Cerebellar nuclear complex (tissue), 1 donor: ENCODE data around the gene ZDHHC7.

Experiments used
- DNase-seq, 2 experiments: peaks; one replicate each; lab custom pipeline; 2025; lab: John Stamatoyannopoulos, UW

The ZDHHC7 gene

GRCh38 chr16:84993926-84994325 lies 17.4 kb downstream of the ZDHHC7 start:
- no peak for DNase-seq

- DNase-seq = no peak
These were observed 18.6 kb downstream of the ZDHHC7 start for GRCh38 chr16:84992717-84993075.

GRCh38 chr16:84990782-84991181 lies 20.6 kb downstream of the ZDHHC7 start:
- DNase-seq = no peak

GRCh38 chr16:84989749-84990620 lies 21.4 kb downstream of the ZDHHC7 start:
- no peak for DNase-seq

DNA sequence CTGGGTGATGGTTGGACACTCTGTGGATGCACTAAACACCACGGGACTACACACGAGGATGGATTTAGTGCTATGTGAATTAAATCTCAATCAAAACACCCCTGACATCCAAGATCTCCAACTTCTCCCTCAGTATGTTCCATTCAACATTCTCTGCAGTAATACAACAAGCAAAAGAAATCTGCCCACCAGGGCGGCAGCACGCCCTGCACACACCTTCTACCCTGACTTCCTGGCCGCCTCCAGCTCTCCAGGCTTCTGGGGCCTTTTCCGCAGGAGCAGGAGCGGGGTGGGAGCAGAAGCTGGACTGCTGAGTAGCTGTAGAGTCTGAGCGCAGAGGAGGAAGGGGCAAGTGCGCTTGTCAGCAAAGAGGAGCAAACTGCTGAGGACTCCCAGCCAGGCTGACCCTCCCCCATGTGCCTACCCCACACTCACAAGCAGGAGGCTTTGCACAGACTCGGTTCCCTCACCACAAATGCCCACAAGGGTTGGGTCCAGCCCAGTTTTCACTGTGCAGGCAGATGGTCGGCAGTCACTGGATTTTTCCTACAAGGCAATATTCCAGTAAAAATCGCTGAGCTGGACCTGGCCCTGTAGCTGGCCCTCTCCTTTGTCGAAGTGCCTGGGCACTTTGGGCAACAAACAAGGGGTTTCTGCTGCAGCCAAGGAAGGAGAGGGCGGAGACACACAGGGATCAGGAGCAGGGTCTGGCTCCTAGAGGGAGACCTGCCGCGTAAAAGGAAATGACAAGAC lies 22.8 kb downstream of the ZDHHC7 start:
- peak; percentile 80 to 95 for DNase-seq

DNA sequence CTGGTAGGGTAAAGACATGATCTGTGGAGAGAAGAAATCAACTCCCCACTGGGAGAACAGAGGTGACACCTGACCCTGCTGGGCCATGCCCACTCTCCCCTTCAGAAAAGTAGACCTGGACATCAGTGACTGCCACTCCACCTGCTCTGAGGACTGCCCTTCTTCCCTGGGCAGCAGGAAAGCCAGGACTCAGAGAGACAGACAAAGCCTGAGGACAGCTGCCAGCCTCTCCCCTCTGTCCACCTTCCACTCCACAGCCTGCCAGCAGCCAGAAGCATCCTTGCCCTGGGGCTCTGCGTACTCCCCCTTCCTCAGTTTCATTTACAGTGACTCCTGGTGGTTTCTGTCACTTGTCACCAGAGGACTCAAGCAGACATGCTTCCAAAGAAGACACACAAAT lies 24.5 kb downstream of the ZDHHC7 start:
- DNase-seq = no peak

DNA sequence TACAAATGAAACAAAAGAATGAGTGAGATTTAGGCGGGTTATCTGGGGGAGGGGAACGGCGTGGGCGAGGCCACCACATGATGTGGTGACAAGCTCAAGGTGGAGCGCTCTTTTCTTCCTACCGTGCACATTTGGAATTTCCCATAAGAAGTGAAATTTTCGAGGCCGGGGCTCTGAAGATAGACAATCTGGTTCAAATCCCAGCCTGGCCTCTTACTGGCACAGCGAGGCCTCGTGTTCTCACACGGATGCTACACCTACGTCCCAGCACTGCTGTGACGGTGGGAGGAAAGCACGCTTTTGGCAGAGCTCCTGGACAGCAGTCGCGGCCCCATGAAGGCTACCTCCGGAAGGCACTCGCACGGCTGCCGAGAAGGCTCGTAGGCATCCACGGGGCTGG lies 25.2 kb downstream of the ZDHHC7 start:
- no peak for DNase-seq

DNA sequence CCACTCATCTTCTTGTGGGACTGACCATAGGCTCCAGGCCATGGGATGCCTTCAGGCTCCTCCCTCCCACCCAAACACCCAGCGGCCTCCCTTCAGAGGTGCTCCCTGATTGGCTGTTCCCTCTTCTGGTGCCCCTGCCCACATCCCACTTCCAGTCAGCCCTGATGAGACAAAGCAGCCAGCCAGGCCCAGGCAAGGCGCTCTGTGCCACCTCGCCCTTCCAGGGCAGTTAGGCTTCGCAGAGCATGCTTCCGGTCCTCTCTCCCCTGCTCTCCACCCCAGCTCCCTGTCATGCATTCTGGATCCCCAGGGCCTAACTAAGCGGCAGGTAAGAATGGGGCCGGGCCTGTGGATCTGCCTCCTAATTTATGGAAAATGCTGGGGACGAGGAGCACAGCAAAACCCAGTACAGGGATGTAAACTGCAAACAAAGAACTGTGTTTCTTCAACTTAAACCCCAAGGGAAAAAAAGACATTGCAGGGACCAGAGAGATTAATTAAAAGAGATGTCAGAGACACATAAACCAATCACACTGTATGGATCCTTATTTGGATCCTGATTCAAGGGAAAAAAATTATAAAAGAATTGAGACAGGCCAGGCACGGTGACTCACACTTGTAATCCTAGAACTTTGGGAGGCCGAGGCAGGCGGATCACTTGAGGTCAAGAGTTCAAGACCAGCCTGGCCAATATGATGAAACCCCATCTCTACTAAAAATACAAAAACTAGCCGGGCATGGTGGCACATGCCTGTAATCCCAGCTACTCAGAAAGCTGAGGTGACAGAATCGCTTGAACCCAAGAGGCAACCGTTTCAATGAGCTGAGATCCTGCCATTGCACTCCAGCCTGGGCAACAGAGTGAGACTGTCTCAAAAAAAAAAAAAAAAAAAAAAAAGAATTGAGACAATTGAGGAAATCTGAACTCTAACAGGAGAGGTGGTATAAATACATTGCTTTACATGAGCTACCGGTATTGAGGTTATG lies 26.0 kb downstream of the ZDHHC7 start:
- no peak for DNase-seq

GRCh38 chr16:84982434-84982833 lies 28.9 kb downstream of the ZDHHC7 start:
- peak in 1 of 2 experiments; percentile 46 for DNase-seq

DNA sequence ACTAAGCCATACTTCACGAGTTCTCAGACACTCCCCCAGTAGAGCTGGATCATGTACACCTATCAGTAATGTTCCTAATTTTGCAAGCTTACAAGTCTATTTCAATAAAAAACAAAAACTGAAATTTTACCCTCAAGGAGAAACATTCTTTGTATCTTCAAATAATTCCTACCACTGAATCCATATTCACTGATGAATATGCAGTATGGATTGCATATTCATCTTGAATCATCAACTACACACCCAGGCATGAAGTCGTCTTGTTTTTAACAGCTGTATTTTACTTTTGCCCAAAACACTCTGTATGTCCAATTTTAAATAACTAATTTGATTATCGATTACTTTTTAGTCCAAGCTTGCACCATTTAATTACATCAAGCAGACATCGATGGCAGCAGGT lies 31.8 kb downstream of the ZDHHC7 start:
- no peak for DNase-seq

- DNase-seq = no peak
These were observed 34.5 kb downstream of the ZDHHC7 start for GRCh38 chr16:84976644-84977400.

DNA sequence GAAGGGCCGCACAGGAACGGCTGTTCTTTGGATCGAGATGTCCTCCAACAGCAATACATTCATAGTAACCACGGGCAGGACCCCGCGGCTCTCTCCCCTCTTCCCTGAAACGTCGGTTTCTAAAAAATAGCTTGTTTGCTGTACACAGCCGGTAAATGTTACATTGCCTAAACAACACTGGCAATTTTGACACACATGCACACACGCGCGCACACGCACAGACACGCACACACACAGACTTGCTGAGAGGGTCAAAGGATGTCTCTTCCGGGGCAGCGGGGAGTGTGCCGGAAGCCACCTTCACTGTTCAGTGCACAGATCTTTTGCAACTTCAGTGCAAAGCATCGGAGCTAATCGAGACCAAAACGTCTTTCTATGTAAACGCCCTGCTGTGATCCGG lies 35.8 kb downstream of the ZDHHC7 start:
- no peak for DNase-seq

DNA sequence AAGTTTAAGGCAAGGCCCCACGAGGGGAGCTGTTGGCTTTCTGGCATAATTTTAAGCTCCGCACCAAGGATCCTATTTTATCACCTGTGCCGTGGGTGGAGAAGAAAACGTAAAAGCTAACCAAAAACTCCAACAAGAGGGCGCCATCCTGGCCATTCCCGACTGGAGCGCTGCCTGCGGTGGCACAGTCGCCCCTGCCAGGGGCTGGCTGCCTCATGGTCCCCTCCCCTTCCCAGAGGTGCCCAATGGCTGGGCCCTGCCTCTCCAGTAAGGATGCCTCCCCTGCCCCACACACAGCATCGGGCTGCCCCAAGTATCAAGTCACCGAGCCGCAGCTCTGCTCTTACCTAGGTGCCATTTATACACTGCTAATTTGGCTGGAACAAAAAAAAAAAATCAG lies 36.3 kb downstream of the ZDHHC7 start:
- no peak for DNase-seq

- peak in 1 of 2 experiments; percentile 48 for DNase-seq
These were observed 37.4 kb downstream of the ZDHHC7 start for GRCh38 chr16:84973776-84974523.

DNA sequence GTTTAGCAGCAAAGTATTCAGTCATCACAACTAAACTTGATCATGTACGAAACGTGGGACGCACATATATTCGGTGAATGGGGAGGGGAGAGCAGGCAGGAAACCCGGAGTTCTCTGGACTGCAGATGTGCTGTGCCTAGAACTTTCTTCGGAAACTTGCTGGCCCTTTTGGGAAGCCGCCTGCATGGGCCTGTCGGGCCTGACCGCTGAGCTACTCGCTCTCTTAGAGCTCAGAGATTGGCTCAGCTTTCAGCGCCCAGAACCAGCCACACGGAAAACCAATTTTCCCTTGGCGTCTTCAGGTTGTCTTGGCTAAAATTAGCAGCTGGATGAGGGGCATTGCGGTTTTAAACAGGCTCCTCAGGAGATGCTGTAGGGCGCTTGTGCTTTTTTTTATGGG lies 38.1 kb downstream of the ZDHHC7 start:
- DNase-seq = no peak

DNA sequence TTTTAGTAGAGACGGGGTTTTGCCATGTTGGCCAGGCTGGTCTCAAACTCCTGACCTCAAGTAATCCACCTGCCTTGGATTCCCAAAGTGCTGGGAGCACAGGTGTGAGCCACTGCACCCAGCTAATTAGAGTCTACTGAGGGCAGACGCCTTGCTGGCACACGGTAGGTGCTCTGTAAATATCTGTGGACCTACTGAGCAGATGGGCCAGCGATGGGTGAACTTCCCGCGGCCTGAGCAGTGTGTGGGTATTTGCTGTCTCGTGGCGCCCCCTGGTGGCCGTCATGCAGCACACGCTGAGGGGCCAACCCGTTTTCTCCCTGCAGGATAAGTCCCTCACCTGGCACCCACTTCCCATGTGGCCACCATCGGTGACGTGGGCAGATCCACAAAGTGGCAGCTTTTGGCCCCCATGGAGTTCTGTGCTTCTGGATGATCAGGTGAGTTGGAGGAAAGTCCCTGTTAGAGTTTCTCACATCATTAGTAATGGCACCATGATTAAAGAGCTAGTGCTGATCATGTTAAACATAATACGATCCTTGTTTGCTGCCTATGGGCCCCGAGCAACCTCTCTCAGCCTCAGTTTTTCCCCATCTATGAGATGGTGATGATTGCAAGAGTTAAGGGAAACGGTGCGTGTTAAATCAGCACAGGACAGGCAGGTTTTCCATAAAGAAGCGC lies 40.7 kb downstream of the ZDHHC7 start:
- DNase-seq = peak in 1 of 2 experiments; percentile 44

DNA sequence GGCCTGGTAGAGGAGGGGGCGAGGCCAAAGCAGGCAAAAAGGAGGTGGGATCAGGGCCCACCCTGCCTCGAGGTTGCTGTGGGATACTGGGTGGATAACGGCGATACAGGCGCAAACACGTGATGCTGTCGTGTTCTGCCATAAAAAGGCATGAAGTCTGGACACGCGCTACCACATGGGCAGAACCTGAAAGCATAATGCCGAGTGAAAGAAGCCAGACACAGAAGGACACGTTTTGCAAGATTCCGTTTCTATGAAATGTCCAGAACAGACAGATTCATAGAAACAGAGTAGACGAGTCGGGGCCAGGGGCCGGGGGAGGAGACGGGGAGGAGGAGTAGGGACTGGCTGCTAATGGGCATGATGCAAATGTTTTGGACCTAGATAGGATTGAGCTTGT lies 43.5 kb downstream of the ZDHHC7 start:
- DNase-seq = no peak

GRCh38 chr16:84965428-84966415 lies 45.6 kb downstream of the ZDHHC7 start:
- no peak for DNase-seq
